Fibroblast of skin of right biceps (primary cell): ENCODE data around the gene ZFP36.
A peak's percentile ranks its signal among the peaks of the same experiment; 100 is the strongest.

Experiments used
- DNase-seq: peaks from one replicate; pipeline ENCODE4 v3.0.0-alpha.2; 2013

Gene ZFP36

GRCh38 chr19:39407660-39408391 lies 1.2 kb downstream of the ZFP36 start:
- DNase-seq, result no peak

DNA sequence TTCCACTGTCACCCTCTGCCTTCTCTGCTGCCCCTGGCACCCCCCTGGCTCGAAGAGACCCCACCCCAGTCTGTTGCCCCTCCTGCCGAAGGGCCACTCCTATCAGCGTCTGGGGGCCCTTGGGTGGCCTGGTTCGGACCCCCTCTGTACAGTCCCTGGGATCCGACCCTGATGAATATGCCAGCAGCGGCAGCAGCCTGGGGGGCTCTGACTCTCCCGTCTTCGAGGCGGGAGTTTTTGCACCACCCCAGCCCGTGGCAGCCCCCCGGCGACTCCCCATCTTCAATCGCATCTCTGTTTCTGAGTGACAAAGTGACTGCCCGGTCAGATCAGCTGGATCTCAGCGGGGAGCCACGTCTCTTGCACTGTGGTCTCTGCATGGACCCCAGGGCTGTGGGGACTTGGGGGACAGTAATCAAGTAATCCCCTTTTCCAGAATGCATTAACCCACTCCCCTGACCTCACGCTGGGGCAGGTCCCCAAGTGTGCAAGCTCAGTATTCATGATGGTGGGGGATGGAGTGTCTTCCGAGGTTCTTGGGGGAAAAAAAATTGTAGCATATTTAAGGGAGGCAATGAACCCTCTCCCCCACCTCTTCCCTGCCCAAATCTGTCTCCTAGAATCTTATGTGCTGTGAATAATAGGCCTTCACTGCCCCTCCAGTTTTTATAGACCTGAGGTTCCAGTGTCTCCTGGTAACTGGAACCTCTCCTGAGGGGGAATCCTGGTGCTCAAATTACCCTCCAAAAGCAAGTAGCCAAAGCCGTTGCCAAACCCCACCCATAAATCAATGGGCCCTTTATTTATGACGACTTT lies 2.0 kb downstream of the ZFP36 start:
- DNase-seq, result peak; percentile 40

- DNase-seq, result peak; percentile 73
Observed at GRCh38 chr19:39409208-39410016, 2.8 kb downstream of the ZFP36 start.

- peak; percentile 63 for DNase-seq
Observed at GRCh38 chr19:39410017-39410830, 3.6 kb downstream of the ZFP36 start.

- DNase-seq, result no peak
Observed at GRCh38 chr19:39410831-39411080, 4.1 kb downstream of the ZFP36 start.

GRCh38 chr19:39411081-39411831 lies 4.6 kb downstream of the ZFP36 start:
- DNase-seq, result peak; percentile 25

DNA sequence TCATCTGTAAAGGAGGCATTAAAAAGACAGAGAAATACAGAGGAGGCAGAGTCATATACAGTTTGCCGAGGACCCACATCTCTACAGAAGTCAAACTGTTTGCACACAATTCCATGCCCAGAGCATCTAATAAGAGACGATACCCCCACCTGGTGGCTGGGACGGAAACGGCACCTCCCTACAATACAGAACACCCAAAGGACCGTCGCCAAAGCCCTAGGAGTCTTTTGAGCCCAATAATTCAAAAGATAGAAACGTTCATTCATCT lies 5.1 kb downstream of the ZFP36 start:
- peak; percentile 91 for DNase-seq

- peak; percentile 100 for DNase-seq
Observed at GRCh38 chr19:39412100-39412866, 5.6 kb downstream of the ZFP36 start, which contains the start of gene PLEKHG2. Gene PLEKHG2 (plus strand): TSS chr19:39412669. CDS start chr19:39414087, 1,418 bp downstream.

DNA sequence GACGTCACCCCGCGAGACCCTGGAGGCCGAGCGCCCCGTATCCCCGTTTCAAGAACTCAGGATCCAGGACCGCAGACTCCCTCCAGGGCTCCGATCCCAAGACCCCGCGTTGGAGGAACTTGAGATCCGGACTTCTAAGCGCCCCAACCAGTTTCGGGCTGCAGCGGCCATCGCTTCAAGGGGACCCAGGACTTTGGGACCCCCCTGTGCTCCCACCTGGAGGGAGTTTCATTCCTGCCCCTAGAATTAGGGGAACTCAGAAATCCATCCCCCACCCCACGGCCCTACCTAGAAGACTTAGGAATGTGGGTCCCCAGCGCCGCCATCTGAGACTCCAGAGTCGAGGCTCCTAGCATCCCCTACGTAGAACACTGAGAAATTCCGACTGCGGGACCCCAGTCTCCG lies 6.2 kb downstream of the ZFP36 start:
- DNase-seq, result no peak

DNA sequence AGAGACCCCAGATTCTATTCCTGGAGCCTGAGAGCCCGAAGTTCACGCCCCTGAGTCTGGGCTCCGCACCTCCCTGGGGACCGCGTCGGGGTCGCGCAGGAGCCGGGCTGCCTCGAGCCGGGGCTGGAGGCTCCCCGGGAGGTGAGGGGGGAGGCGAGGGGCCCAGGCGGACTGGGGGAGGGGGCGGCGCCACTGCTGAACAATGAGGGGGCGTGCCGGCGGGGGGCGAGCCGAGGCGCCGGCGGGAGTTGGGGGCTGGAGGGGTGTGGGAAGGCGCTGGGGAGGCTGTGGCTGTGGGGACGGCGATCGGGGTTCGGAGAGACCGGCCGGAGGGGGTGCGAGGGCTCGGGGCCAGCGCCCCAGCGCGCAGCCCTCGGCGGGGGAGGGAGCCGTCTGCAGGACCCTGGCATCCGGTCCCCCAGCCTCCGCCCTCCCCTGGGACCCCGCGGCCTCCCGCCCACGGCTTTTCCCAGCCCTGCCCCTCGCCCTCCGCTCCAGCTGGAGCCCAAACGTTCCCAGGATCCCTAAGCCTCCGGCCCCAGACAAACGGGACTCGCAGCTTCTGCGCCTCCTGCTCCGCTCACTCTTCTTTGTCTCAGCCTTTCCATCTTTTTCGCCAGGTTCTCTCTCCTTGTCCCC lies 6.7 kb downstream of the ZFP36 start:
- DNase-seq, result peak; percentile 75

GRCh38 chr19:39413911-39414608 lies 7.4 kb downstream of the ZFP36 start:
- no peak for DNase-seq

DNA sequence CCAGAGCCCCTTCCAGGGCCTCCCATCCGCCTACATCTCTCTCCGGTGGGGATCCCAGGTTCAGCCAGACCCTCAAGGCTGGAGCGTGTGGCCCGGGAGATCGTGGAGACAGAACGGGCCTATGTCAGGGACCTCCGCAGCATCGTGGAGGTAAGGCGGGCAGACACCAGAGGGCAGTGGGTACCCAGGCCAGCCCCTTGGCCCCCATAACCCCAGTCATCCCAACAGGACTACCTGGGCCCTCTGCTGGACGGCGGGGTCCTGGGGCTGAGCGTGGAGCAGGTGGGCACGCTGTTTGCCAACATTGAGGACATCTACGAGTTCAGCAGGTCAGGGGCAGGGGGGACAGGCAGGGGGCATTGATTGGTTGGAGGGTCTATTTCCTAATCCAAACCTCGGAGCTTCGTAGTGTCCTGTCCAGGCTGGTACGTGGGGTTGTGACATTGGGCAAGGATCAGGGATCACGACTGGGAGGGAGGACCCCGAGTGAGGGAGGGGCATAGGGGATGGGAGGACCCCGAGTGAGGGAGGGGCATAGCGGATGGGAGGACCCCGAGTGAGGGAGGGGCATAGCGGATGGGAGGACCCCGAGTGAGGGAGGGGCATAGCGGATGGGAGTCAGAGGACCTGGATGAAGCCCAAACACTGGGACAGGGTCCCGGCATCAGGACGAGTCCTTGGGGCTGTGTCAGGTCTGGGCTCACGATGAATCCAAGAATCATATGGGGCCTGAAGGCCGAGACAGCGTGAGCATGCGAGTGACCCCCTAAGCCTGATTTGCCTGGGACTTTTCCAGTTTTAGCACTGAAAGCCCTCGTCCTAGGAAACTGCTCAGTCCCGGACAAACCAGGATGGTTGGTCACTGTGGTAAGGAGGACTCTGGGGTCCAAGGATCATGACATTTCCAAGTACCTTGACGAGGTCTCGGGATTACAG lies 8.7 kb downstream of the ZFP36 start:
- no peak for DNase-seq

DNA sequence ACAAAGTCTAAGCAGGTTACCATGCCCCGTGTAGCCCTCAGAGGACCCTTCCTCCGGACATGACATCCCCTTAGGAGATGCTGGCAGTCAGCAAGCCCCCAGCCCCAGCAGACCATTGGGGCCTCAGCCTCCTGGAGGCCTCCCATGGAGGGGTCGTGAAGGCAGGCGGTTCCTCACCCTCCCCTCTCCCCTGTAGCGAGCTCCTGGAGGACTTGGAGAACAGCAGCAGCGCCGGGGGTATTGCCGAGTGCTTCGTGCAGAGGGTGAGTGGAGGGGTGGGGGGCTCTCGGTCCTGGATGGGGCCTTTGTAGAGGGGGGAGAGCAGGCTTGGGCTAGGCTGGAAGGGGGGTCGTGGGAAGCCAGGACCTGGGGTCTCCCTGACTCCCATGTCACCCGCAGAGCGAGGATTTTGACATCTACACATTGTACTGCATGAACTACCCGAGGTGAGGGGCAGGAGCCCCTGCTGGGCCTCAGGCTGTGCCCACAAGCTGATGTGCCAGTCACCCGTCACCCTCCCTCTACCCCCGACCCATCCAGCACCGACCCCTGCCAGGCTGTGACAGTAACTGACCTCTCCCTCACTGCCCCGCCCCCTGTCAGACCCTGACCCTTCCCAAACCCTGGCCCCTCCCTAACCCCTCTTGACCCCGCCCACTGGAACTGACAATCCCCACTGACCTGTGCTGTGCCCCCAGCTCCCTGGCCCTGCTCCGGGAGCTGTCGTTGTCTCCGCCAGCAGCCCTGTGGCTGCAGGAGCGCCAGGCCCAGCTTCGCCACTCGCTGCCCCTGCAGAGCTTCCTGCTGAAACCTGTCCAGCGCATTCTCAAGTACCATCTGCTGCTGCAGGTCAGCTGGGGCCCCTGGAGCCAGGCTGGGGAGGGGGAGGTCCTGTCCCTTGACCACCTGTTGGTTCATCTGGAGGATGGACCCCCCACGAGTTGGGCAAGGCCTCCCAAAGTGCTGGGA lies 9.8 kb downstream of the ZFP36 start:
- DNase-seq, result no peak

DNA sequence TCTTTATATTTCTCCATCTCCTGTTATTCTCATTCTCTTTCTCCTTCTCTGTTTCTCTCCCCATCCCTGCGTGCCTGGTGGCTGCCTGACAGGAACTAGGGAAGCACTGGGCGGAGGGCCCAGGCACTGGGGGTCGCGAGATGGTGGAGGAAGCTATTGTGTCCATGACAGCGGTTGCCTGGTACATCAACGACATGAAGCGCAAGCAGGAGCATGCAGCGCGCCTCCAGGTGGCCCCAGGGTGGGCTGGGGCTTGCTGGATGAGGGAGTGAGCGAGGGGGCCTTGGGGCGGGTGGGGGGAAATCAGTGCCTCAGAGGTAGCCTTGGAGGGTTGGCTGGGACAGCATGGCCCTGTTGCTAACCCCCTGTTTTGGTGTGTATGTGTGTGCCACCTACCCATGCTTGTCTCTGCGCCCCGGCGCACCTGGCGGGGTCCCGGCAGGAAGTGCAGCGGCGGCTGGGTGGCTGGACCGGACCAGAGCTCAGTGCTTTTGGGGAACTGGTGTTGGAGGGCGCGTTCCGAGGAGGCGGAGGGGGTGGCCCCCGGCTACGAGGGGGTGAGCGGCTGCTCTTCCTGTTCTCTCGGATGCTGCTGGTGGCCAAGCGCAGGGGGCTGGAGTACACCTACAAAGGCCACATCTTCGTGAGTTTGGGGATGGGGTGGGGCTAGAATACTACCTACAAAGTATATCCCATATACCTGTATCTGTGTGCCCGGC lies 11.0 kb downstream of the ZFP36 start:
- no peak for DNase-seq

GRCh38 chr19:39419003-39419402 lies 12.4 kb downstream of the ZFP36 start:
- DNase-seq, result no peak

- DNase-seq, result no peak
Observed at GRCh38 chr19:39420769-39421168, 14.1 kb downstream of the ZFP36 start.

GRCh38 chr19:39422020-39422419 lies 15.4 kb downstream of the ZFP36 start:
- no peak for DNase-seq
